ENCODE results near the gene WDFY2. TPM values are rescaled to one million over a fixed set of nuclear protein-coding genes. Genes with fewer than 3 reads are reported as not detected.

Gene WDFY2
- total RNA-seq, 2 donors from 2014 or later = 25.7 to 31.9 TPM

- ATAC-seq (no peak), DNase-seq (peak in 1 of 4 donors; percentile 8)
- Histone ChIP-seq H3K27ac (peak overlapping the region; percentile 80 to 95 (median 90)), H3K36me3 (replicated peaks in 1 of 2; ENCODE audit: insufficient read depth in 1 of 2, low read depth in 2 of 2) (no peaks in the 10 kb centered on the region), H3K9me3 (no peaks in the 10 kb centered on the region), H3K4me3 (no peak overlapping the region), H3K27me3 (no peaks in the 10 kb centered on the region), H3K4me1 (peaks cover 81% of the 10 kb centered on the region)
- 45 to 46% methylated on average over 9 to 10 of the region's 10 CpGs for WGBS, 2 donors
- intact Hi-C loops (cut with DNase I) = no loop called here
- TF ChIP-seq CTCF (IDR thresholded peaks at IDR 0.05) = no peak
- no peak for TF ChIP-seq POLR2A (IDR thresholded peaks at IDR 0.05)
Measured at GRCh38 chr13:51786425-51787265, 202.4 kb downstream of the WDFY2 start.

GRCh38 chr13:51793570-51794271 is 209.5 kb downstream of the WDFY2 start:
- Histone ChIP-seq H3K27me3 (no peaks in the 10 kb centered on the region), H3K4me3 (no peak overlapping the region), H3K4me1 (peaks cover 70% of the 10 kb centered on the region), H3K27ac (peak overlapping the region in 3 of 4 donors; percentile 8 to 74 (median 33)), H3K36me3 (replicated peaks in 1 of 2; ENCODE audit: insufficient read depth in 1 of 2, low read depth in 2 of 2) (peaks cover 0 to 2% of the 10 kb centered on the region in 2 donors), H3K9me3 (no peaks in the 10 kb centered on the region)
- 58 to 70% methylated on average over 6 of the region's 6 CpGs for WGBS, 2 donors
- DNase-seq (peak; percentile 52 to 68 (median 62)), ATAC-seq (peak; percentile 42)
- TF ChIP-seq POLR2A (IDR thresholded peaks at IDR 0.05) (no peak), CTCF (IDR thresholded peaks at IDR 0.05) (no peak)
- intact Hi-C loops (cut with DNase I) = loop anchor here (10.0 kb wide), 1 partner anchor 349 kb away; no protein-coding TSS in a partner anchor

GRCh38 chr13:51794964-51795363 is 210.7 kb downstream of the WDFY2 start:
- Histone ChIP-seq H3K4me3 (no peak overlapping the region), H3K9me3 (no peaks in the 10 kb centered on the region), H3K27ac (peak overlapping the region; percentile 41 to 79 (median 62)), H3K36me3 (replicated peaks in 1 of 2; ENCODE audit: insufficient read depth in 1 of 2, low read depth in 2 of 2) (peaks cover 0 to 2% of the 10 kb centered on the region in 2 donors), H3K27me3 (no peaks in the 10 kb centered on the region), H3K4me1 (peaks cover 58% of the 10 kb centered on the region)
- ATAC-seq = no peak
- TF ChIP-seq CTCF (IDR thresholded peaks at IDR 0.05) (no peak), POLR2A (IDR thresholded peaks at IDR 0.05) (peak in 1 of 3 donors; percentile 17)
- intact Hi-C loops (cut with DNase I) = loop anchor here (10.0 kb wide), 1 partner anchor 350 kb away; no protein-coding TSS in a partner anchor
- peak in 3 of 4 donors; percentile 50 to 59 (median 54) for DNase-seq
- 28 to 52% methylated on average over 4 of the region's 4 CpGs for WGBS, 2 donors

- Histone ChIP-seq H3K27ac (peak overlapping the region in 3 of 4 donors; percentile 50 to 79 (median 74)), H3K4me1 (peaks cover 57% of the 10 kb centered on the region), H3K9me3 (no peaks in the 10 kb centered on the region), H3K27me3 (no peaks in the 10 kb centered on the region), H3K4me3 (no peak overlapping the region), H3K36me3 (replicated peaks in 1 of 2; ENCODE audit: insufficient read depth in 1 of 2, low read depth in 2 of 2) (peaks cover 0 to 2% of the 10 kb centered on the region in 2 donors)
- intact Hi-C loops (cut with DNase I) = loop anchor here (10.0 kb wide), 1 partner anchor 351 kb away; no protein-coding TSS in a partner anchor
- ATAC-seq (no peak), DNase-seq (no peak)
- TF ChIP-seq POLR2A (IDR thresholded peaks at IDR 0.05) (no peak), CTCF (IDR thresholded peaks at IDR 0.05) (no peak)
- 61 to 75% methylated on average over 2 of the region's 2 CpGs for WGBS, 2 donors
Measured at GRCh38 chr13:51795419-51795818, 211.2 kb downstream of the WDFY2 start.

All from body of pancreas (tissue), 4 donors.